Upper lobe of left lung (tissue), 6 donors: ENCODE data around the gene PLEKHG3. TPM values are rescaled to one million over a fixed set of nuclear protein-coding genes. Genes with fewer than 3 reads are reported as not detected.

Source experiments
- ATAC-seq, 2 donors: fragments of 200-7000 bp; cut with Tn5 transposase; one replicate each; pipeline ENCODE4 v1.9.1; 2022; ENCODE audit warnings: mild to moderate bottlenecking in 2 of 2, moderate library complexity in 2 of 2; ENCODE audit not compliant: low FRiP score in 2 of 2
- DNase-seq, 2 donors: peaks; one replicate each; pipeline ENCODE4 v3.0.0-alpha.2; 2019 to 2020
- H3K27ac ChIP-seq, 4 donors: fragments of 200-600 bp; sonication (generic); one replicate each; pipeline ENCODE4 v1.5.1; 2016 to 2019
- H3K27me3 ChIP-seq, 4 donors: fragments of 200-600 bp; sonication (generic); one replicate each; pipeline ENCODE4 v1.5.1; 2017 to 2019
- H3K36me3 ChIP-seq, 4 donors: fragments of 200-600 bp; sonication (generic); one replicate each; pipeline ENCODE4 v1.5.1; 2016 to 2019
- H3K4me1 ChIP-seq, 4 donors: fragments of 200-600 bp; sonication (generic); one replicate each; pipeline ENCODE4 v1.5.1; 2018 to 2019
- H3K4me3 ChIP-seq, 4 donors: fragments of 200-600 bp; sonication (generic); one replicate each; pipeline ENCODE4 v1.5.1; 2017 to 2019; ENCODE audit warnings: mild to moderate bottlenecking in 2 of 4, moderate library complexity in 1 of 4
- H3K9me3 ChIP-seq, 4 donors: fragments of 200-600 bp; sonication (generic); one replicate each; pipeline ENCODE4 v1.5.1; 2018 to 2019
- EP300 ChIP-seq, 4 donors: sonication (generic); formaldehyde crosslinking; IDR thresholded peaks; one replicate each; pipeline ENCODE4 v1.5.1; 2017; ENCODE audit warnings: antibody characterized with exemption in 4 of 4, control low read depth in 2 of 4
- POLR2A ChIP-seq, 4 donors: fragments of 450-650 bp; IDR thresholded peaks; one replicate each; pipeline ENCODE4 v1.5.1; 2016 to 2017; ENCODE audit warnings: antibody characterized with exemption in 4 of 4, mild to moderate bottlenecking in 2 of 4
- POLR2AphosphoS5 ChIP-seq, 2 donors: sonication (generic); formaldehyde crosslinking; IDR thresholded peaks; one replicate each; pipeline ENCODE4 v1.5.1; 2017; ENCODE audit warnings: antibody characterized with exemption in 2 of 2
- WGBS, 2 donors: methylation state at CpG; one replicate each; pipeline ENCODE4 v1.1.5; 2017 to 2018; 5-methylcytosine and 5-hydroxymethylcytosine counted together
- total RNA-seq, 6 donors: library from RNA; depleted of rRNA in 4 of 6; stranded (reverse); fragments of >200 nt in 4 of 6; gene quantifications; one replicate each; pipeline versions ENCODE4 v1.1.0 to v1.2.1, GENCODE V29; 2016 to 2021
- TF ChIP-seq, protein P1 (sequence below), 6 experiments: fragments of 450-650 bp in 4 of 6; fragments of 200-600 bp in 2 of 6; sonication (generic) in 2 of 6; IDR thresholded peaks; one replicate each; pipeline ENCODE4 v1.5.1; 2016 to 2019; ENCODE audit warnings: antibody characterized with exemption in 6 of 6
- donor health status: DM: no; HTN: no; CAD: no; lungs with moderate emphysema.
- donor health status: DM: no; HTN: yes; CAD: no; lungs with severe emphysema.

PLEKHG3 gene
- total RNA-seq, 6 donors from 2014 or later, result 12.8 to 49.2 (median 34.8) TPM

DNA sequence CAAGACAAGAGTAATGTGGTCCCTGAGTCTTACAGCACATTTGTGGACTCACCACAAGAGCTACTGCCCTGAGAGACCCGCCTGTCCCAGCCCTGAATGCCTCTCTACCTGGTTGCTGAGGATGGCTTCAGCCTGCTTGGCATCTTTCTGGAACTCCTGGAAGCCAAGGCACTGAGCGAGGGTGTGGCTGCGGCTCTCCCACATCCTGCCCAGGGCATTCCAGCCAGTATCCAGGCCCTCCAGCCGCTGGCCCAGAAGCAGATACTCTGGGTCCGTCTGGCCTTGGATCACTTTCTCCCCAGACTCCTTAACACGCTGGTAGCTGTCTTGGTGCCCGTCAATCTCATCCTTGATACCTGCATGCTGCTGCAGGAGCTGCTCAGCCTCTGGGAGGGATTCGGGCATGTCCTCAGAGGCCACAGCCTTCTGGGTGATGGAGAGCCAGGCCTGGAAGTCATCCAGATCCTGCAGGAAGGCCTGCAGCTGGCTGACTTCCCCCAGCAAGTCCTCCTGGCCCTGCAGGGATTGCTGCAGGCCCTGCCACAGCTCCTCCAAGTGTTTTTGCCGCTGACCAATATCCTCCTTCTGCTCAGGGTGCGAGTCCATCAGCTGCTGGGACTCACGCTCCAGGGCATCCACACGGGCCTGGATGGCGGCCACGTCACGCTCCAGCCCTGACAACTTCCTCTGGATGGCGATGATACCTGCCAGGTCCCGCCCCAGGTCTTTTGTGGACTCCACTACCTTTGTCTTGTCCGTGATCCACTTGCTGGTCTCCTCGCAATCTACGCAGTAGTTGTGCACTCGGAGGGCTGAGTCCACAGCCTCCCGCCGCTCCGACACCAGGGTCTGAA is 82.3 kb downstream of the PLEKHG3 start:
- 87 to 89% methylated on average over 20 to 23 of the region's 24 CpGs for WGBS, 2 donors
- no peaks in the 10 kb centered on the region for H3K4me1 ChIP-seq
- H3K36me3 ChIP-seq, result no peaks in the 10 kb centered on the region
- no peaks in the 10 kb centered on the region for H3K27me3 ChIP-seq
- no peak for ATAC-seq
- no peak for TF ChIP-seq POLR2A (IDR thresholded peaks at IDR 0.05)
- no peak for TF ChIP-seq POLR2AphosphoS5 (IDR thresholded peaks at IDR 0.05)
- TF ChIP-seq EP300 (IDR thresholded peaks at IDR 0.05), result no peak
- TF ChIP-seq, protein P1, sequence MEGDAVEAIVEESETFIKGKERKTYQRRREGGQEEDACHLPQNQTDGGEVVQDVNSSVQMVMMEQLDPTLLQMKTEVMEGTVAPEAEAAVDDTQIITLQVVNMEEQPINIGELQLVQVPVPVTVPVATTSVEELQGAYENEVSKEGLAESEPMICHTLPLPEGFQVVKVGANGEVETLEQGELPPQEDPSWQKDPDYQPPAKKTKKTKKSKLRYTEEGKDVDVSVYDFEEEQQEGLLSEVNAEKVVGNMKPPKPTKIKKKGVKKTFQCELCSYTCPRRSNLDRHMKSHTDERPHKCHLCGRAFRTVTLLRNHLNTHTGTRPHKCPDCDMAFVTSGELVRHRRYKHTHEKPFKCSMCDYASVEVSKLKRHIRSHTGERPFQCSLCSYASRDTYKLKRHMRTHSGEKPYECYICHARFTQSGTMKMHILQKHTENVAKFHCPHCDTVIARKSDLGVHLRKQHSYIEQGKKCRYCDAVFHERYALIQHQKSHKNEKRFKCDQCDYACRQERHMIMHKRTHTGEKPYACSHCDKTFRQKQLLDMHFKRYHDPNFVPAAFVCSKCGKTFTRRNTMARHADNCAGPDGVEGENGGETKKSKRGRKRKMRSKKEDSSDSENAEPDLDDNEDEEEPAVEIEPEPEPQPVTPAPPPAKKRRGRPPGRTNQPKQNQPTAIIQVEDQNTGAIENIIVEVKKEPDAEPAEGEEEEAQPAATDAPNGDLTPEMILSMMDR (IDR thresholded peaks at IDR 0.05), result no peak
- DNase-seq, result peak in 1 of 2 donors; percentile 52
- H3K27ac ChIP-seq, result no peak overlapping the region
- no peaks in the 10 kb centered on the region for H3K9me3 ChIP-seq
- no peak overlapping the region for H3K4me3 ChIP-seq

DNA sequence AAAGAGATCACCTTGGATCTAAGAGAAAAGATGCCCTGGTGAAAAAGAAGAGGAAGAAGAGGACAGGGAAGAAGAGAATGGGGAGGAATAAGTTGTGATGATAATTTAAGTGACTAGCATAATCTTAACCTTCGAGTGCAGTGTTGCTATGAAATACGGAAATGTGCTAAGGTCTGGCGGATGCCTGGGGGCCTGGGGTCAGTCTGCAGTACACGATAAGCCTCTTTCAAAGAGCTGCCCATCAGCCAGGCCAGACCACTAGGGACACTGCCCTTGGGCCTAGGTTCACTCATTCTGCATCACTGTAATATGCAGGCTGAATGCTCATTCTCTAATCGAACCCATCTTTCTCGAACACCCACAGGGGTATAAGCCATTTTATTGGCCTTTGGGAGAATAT is 83.4 kb downstream of the PLEKHG3 start:
- 90 to 91% methylated on average over 6 of the region's 6 CpGs for WGBS, 2 donors
- no peaks in the 10 kb centered on the region for H3K9me3 ChIP-seq
- H3K27ac ChIP-seq, result no peak overlapping the region
- H3K36me3 ChIP-seq, result no peaks in the 10 kb centered on the region
- no peaks in the 10 kb centered on the region for H3K4me1 ChIP-seq
- no peaks in the 10 kb centered on the region for H3K27me3 ChIP-seq
- no peak overlapping the region for H3K4me3 ChIP-seq
- ATAC-seq (no peak), DNase-seq (no peak)
- TF ChIP-seq, protein P1 (IDR thresholded peaks at IDR 0.05), result no peak
- no peak for TF ChIP-seq POLR2A (IDR thresholded peaks at IDR 0.05)
- no peak for TF ChIP-seq POLR2AphosphoS5 (IDR thresholded peaks at IDR 0.05)
- TF ChIP-seq EP300 (IDR thresholded peaks at IDR 0.05), result no peak

DNA sequence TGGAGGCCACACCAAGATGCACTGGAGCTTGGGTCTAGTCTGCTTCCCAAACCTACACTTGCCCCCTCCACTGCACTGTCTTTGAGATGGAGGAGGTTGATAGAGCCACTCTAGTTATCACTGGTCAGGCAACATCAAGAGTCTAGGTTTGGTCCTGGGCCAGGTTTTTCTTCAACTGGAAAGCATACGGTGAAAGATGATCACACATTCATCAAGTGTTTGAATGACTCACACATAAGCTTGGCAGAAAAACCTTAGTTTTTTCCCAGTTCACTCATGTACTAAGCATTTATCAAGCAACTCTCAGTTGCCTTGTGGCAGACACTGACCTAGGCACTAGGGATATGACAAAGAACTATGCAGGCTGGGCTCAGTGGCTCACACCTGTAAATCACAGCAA is 84.5 kb downstream of the PLEKHG3 start:
- DNase-seq (no peak), ATAC-seq (peak in 1 of 2 donors; percentile 37)
- TF ChIP-seq POLR2AphosphoS5 (IDR thresholded peaks at IDR 0.05), result no peak
- TF ChIP-seq EP300 (IDR thresholded peaks at IDR 0.05), result no peak
- TF ChIP-seq, protein P1 (IDR thresholded peaks at IDR 0.05), result no peak
- TF ChIP-seq POLR2A (IDR thresholded peaks at IDR 0.05), result no peak
- Histone ChIP-seq H3K36me3 (no peaks in the 10 kb centered on the region), H3K27ac (no peak overlapping the region), H3K9me3 (no peaks in the 10 kb centered on the region), H3K4me3 (no peak overlapping the region), H3K27me3 (no peaks in the 10 kb centered on the region), H3K4me1 (no peaks in the 10 kb centered on the region)
- 43 to 60% methylated on average over 1 of the region's 1 CpG for WGBS, 2 donors

DNA sequence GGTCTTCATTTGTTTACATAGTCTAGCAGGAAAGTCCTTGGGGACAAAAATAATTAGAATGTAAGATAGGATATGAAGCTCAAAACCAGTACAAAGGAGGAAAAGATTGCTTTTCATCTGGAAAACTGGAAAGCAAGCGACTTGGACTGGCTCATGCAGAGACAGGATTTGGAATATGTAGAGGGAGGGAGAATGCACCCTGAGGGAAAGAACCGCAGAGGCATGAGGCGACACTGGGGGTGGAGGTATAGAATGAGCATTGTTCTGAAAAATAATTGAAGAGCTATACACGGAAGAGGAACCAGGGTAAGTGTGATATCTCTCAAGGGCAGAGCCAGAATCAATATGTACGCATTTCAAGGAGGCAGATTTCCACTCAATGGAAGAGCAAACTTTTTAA is 85.5 kb downstream of the PLEKHG3 start:
- TF ChIP-seq EP300 (IDR thresholded peaks at IDR 0.05) (no peak), POLR2AphosphoS5 (IDR thresholded peaks at IDR 0.05) (no peak), POLR2A (IDR thresholded peaks at IDR 0.05) (no peak)
- TF ChIP-seq, protein P1 (IDR thresholded peaks at IDR 0.05), result no peak
- Histone ChIP-seq H3K4me1 (no peaks in the 10 kb centered on the region), H3K9me3 (no peaks in the 10 kb centered on the region), H3K36me3 (no peaks in the 10 kb centered on the region), H3K27ac (no peak overlapping the region), H3K27me3 (no peaks in the 10 kb centered on the region), H3K4me3 (no peak overlapping the region)
- 61 to 68% methylated on average over 5 of the region's 5 CpGs for WGBS, 2 donors
- ATAC-seq (no peak), DNase-seq (no peak)

DNA sequence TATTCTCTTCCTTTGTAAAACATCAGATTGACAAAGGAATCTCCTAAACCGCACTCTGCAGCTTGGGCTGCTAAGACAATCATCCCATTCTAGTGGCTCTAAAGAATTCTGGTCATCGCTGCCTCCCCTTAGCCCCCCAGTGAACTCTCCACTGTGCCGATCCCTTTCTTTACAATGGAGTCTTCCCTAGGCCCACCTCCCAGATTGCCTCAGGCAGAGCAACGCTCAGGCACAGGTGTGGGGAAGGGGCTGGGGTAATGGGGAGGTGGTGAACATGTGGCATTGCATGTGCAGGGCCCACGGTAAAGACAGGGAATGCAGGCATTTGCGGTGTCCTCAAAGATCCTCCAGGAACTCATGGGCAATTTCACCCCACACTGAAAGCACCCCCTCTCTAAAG is 86.3 kb downstream of the PLEKHG3 start:
- Histone ChIP-seq H3K9me3 (no peaks in the 10 kb centered on the region), H3K36me3 (no peaks in the 10 kb centered on the region), H3K27me3 (no peaks in the 10 kb centered on the region), H3K27ac (no peak overlapping the region), H3K4me1 (no peaks in the 10 kb centered on the region), H3K4me3 (no peak overlapping the region)
- DNase-seq (no peak), ATAC-seq (no peak)
- TF ChIP-seq, protein P1 (IDR thresholded peaks at IDR 0.05), result no peak
- TF ChIP-seq EP300 (IDR thresholded peaks at IDR 0.05) (no peak), POLR2A (IDR thresholded peaks at IDR 0.05) (no peak), POLR2AphosphoS5 (IDR thresholded peaks at IDR 0.05) (no peak)
- 84% methylated on average over 6 of the region's 6 CpGs for WGBS, 2 donors
